CD1c-positive myeloid dendritic cell (primary cell): ENCODE measurements around the gene AHR.
"Not testable (repeated sequence)": the region's sequence is repeated elsewhere in the genome, so short reads cannot be mapped to it uniquely, and the experiment has no call there.

Source experiments
- DNase-seq: peaks from one replicate; pipeline ENCODE4 v3.0.0-alpha.2; 2016; ENCODE audit errors: extremely low spot score

The AHR gene

GRCh38 chr7:17376595-17376994 lies 78.1 kb downstream of the AHR start:
- no peak for DNase-seq

- no peak for DNase-seq
Measured at GRCh38 chr7:17380736-17381662, 82.5 kb downstream of the AHR start.

GRCh38 chr7:17382408-17383354 lies 84.2 kb downstream of the AHR start:
- not testable (repeated sequence) for DNase-seq

GRCh38 chr7:17384400-17384799 lies 85.9 kb downstream of the AHR start:
- no peak for DNase-seq

- no peak for DNase-seq
Measured at GRCh38 chr7:17385612-17386011, 87.2 kb downstream of the AHR start.

GRCh38 chr7:17390392-17390791 lies 91.9 kb downstream of the AHR start:
- DNase-seq = no peak

GRCh38 chr7:17391366-17391765 lies 92.9 kb downstream of the AHR start:
- no peak for DNase-seq

- DNase-seq = no peak
Measured at GRCh38 chr7:17392846-17393245, 94.4 kb downstream of the AHR start.

GRCh38 chr7:17394563-17394962 lies 96.1 kb downstream of the AHR start:
- DNase-seq = not testable (repeated sequence)
